Kidney epithelial cell (primary cell): ENCODE data around the gene CYS1. TPM values are rescaled to one million over a fixed set of nuclear protein-coding genes. Genes with fewer than 3 reads are reported as not detected.

ENCODE experiments used
- DNase-seq: peaks from one replicate; pipeline ENCODE4 v3.0.0-alpha.2; 2010; ENCODE audit warnings: low read depth
- H3K27me3 ChIP-seq: 2 replicates; pipeline ENCODE4 v1.6.0; 2011; ENCODE audit warnings: low read length; ENCODE audit not compliant: control insufficient read depth, insufficient read depth
- H3K36me3 ChIP-seq: 2 replicates; pipeline ENCODE4 v1.5.1; 2011; ENCODE audit warnings: low read length; ENCODE audit not compliant: control insufficient read depth, insufficient read depth
- H3K4me3 ChIP-seq: 2 replicates; pipeline ENCODE4 v1.5.1; 2011; ENCODE audit warnings: low read depth, mild to moderate bottlenecking, control low read depth, low read length
- total RNA-seq: library from RNA; depleted of rRNA; stranded (reverse); fragments of >200 nt; gene quantifications from 2 replicates; pipeline ENCODE4 v1.2.3, GENCODE V29; 2015
- TF ChIP-seq, protein P1 (sequence below): IDR thresholded peaks from 2 replicates; pipeline ENCODE4 v1.5.1; 2011; ENCODE audit warnings: mild to moderate bottlenecking, moderate library complexity, low read length, control low read depth, inconsistent platforms; ENCODE audit not compliant: insufficient read depth, poor library complexity, severe bottlenecking

Gene CYS1
- total RNA-seq, 1 donor from 2014 or later, result 12.2 TPM

DNA sequence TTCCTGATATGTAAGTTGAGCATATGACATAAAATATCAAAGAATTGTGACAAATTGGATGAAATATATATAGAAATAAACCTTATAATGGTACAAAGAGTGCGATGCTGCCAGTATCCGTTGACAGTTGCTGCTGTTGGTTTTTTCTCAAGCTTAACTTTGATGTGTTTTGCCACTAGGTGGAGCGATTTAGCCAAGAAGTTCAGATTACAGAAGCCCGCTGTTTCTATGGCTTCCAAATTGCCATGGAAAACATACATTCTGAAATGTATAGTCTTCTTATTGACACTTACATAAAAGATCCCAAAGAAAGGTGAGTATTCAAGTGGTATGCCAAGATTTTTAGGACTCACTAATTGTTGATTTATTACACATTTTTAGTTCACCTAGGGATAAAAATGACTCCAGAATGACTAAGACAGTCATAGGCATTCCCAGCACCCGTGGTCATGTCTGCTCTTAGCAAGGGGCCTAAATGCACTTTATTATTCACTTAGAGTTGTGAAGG, 44.4 kb upstream of the CYS1 start:
- DNase-seq, result no peak
- no peaks in the 10 kb centered on the region for H3K36me3 ChIP-seq
- TF ChIP-seq, protein P1, sequence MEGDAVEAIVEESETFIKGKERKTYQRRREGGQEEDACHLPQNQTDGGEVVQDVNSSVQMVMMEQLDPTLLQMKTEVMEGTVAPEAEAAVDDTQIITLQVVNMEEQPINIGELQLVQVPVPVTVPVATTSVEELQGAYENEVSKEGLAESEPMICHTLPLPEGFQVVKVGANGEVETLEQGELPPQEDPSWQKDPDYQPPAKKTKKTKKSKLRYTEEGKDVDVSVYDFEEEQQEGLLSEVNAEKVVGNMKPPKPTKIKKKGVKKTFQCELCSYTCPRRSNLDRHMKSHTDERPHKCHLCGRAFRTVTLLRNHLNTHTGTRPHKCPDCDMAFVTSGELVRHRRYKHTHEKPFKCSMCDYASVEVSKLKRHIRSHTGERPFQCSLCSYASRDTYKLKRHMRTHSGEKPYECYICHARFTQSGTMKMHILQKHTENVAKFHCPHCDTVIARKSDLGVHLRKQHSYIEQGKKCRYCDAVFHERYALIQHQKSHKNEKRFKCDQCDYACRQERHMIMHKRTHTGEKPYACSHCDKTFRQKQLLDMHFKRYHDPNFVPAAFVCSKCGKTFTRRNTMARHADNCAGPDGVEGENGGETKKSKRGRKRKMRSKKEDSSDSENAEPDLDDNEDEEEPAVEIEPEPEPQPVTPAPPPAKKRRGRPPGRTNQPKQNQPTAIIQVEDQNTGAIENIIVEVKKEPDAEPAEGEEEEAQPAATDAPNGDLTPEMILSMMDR, result peak; percentile 47
- peak overlapping the region; percentile 74 for H3K4me3 ChIP-seq
- H3K27me3 ChIP-seq, result no peaks in the 10 kb centered on the region

DNA sequence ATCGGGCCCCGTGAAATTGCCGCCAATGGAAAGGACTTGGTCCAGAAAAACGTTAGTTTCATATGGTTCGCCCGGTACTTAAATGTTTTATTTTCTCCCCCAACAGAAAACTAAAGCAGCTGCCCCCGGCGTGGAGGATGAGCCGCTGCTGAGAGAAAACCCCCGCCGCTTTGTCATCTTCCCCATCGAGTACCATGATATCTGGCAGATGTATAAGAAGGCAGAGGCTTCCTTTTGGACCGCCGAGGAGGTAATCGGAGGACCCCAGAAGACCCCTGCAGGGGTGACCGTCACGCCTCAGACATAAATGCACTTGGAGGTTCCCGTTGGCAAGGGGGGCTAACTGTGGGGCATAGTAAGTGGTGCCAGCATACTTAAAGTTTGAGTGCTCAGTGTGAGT, 43.1 kb upstream of the CYS1 start:
- DNase-seq, result no peak
- Histone ChIP-seq H3K4me3 (peak overlapping the region; percentile 74), H3K36me3 (no peaks in the 10 kb centered on the region), H3K27me3 (no peaks in the 10 kb centered on the region)
- TF ChIP-seq, protein P1, result no peak

DNA sequence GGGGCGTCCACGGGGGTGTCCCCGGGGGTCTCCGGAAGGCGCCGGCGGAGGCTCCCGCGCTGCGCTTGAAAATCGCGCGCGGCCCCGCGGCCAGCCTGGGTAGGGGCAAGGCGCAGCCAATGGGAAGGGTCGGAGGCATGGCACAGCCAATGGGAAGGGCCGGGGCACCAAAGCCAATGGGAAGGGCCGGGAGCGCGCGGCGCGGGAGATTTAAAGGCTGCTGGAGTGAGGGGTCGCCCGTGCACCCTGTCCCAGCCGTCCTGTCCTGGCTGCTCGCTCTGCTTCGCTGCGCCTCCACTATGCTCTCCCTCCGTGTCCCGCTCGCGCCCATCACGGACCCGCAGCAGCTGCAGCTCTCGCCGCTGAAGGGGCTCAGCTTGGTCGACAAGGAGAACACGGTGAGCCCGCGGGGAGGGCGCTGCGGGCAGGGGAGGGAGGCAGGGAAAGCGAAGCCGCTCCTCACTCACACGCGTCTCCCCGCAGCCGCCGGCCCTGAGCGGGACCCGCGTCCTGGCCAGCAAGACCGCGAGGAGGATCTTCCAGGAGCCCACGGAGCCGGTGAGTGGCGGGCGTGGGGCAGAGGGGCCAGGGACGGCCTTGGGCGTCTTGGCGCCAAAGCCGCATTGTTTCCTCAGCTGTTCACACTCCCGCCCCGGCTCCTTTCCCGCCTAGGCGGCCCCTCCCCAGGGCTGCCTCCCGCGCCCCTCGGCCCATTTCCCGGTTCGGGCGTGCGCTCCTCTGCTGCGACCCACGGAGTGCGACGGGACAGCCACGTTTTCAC, 42.5 kb upstream of the CYS1 start, which contains the start of gene RRM2:
RRM2 (plus strand) TSS at position 240 of the 781 bp plus-strand sequence; CDS start at position 300, 60 bp downstream.
- Histone ChIP-seq H3K27me3 (no peaks in the 10 kb centered on the region), H3K4me3 (peak within 1 kb of the TSS; percentile 74), H3K36me3 (no peaks in the 10 kb centered on the region)
- TF ChIP-seq, protein P1, result no peak
- DNase-seq, result no peak

DNA sequence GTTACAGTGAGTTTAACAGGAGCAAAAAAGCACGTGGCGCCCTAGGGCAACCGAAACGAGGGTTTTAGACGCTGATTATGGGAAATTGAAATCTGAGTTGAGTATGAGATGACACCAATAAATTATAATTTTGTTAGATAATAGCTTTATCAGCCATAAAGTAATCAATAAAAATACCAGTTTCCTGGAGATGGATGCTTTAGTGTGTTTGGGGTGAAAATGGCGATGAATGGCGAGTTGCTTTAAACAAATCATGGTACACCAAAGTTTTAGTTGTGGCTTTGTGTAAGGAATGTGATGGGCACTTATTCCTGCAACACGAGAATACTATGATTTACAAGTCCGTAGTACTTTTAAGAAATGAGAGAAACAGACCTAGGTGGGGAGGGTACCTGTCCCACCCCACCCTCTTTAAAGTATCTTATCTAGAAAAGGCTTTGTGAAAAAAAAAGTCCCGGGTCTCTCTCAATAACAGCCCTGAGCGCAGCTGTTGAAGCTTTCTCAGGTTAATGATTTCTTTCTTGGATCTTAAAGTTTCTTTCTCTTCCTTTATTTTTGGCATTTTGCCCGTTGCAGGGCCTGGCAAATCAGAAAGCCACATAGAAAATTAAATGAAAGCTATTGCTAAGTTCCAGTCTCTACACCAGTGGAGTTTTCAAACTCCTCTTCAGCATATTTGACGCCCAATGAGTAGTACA, 40.8 kb upstream of the CYS1 start:
- TF ChIP-seq, protein P1, result no peak
- Histone ChIP-seq H3K36me3 (no peaks in the 10 kb centered on the region), H3K27me3 (no peaks in the 10 kb centered on the region), H3K4me3 (peak overlapping the region; percentile 74)
- no peak for DNase-seq

DNA sequence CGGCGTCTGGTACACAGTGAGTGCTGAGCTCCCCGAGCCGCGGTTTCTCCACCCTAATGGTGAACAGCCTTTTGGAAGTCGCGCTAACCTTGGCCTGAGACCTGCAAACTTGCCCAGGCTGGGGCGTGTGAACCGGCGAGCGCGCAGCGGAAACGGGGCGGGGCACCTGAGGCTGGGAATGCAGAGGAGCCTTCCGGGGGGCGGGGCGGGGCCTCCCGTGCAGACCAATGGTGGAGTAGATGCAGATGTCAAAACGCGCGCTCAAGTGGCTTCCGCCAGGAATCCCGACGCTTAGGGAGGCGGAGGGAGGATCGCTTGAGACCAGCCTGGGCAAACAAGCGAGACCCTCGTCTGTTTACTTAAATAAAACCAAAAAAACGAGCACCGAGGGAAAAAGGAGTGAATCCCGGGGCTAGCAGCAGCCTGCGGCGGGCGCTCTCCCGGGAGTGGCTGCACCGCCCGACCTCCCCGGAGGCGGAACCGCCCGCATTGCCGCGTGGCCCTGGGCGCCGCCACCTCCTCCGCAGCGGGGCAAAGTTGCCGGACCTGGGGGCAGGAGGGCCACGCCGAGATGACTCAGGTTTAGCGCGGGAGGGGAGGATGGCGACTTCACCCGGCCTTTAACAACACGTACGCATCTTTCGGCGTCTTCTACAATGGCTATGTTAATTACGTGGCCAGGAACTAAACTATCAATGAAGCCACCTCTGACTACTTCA, 40.1 kb upstream of the CYS1 start:
- Histone ChIP-seq H3K27me3 (no peaks in the 10 kb centered on the region), H3K36me3 (no peaks in the 10 kb centered on the region), H3K4me3 (peak overlapping the region; percentile 59)
- TF ChIP-seq, protein P1, result no peak
- DNase-seq, result peak; percentile 76
